Coronary artery (tissue), 2 donors: ENCODE measurements around the gene RITA1.
"Not testable (repeated sequence)": the region's sequence is repeated elsewhere in the genome, so short reads cannot be mapped to it uniquely, and the experiment has no call there.

ENCODE experiments used
- DNase-seq: peaks from one replicate; pipeline ENCODE4 v3.0.0-alpha.2; 2017; ENCODE audit warnings: low spot score
- H3K27ac ChIP-seq, 2 donors: fragments of 200-600 bp; sonication (generic); one replicate each; pipeline ENCODE4 v1.5.1; 2016 to 2019
- H3K4me3 ChIP-seq: fragments of 200-600 bp; sonication (generic); 2 replicates; pipeline ENCODE4 v1.5.1; 2016; ENCODE audit warnings: mild to moderate bottlenecking, moderate library complexity
- CTCF ChIP-seq: fragments of 200-600 bp; sonication (generic); IDR thresholded peaks from one replicate; pipeline ENCODE4 v1.5.1; 2019; ENCODE audit warnings: antibody characterized with exemption

The RITA1 gene

GRCh38 chr12:113140706-113141105, 44.8 kb upstream of the RITA1 start:
- Histone ChIP-seq H3K4me3 (no peak overlapping the region), H3K27ac (no peak overlapping the region)
- TF ChIP-seq CTCF, result no peak
- DNase-seq, result no peak

GRCh38 chr12:113141716-113142115, 43.8 kb upstream of the RITA1 start:
- H3K4me3 ChIP-seq, DNase-seq: not testable (repeated sequence)
- peak overlapping the region in 1 of 2 donors; percentile 65 for H3K27ac ChIP-seq

- TF ChIP-seq CTCF, result no peak
- peak overlapping the region in 1 of 2 donors; percentile 65 for H3K27ac ChIP-seq
- DNase-seq, result no peak
Observed at GRCh38 chr12:113142173-113142885, 43.2 kb upstream of the RITA1 start.

GRCh38 chr12:113142886-113143332, 42.6 kb upstream of the RITA1 start:
- DNase-seq, result no peak
- H3K27ac ChIP-seq, result peak overlapping the region in 1 of 2 donors; percentile 65
- no peak overlapping the region for H3K4me3 ChIP-seq
- no peak for TF ChIP-seq CTCF

More at GRCh38 chr12:113142173-113142885, 43.2 kb upstream of the RITA1 start:
- H3K4me3 ChIP-seq, result no peak overlapping the region

GRCh38 chr12:113143959-113144358, 41.6 kb upstream of the RITA1 start:
- no peak overlapping the region for H3K27ac ChIP-seq
- no peak for TF ChIP-seq CTCF
- no peak for DNase-seq
- H3K4me3 ChIP-seq, result no peak overlapping the region

GRCh38 chr12:113144806-113145205, 40.7 kb upstream of the RITA1 start:
- Histone ChIP-seq H3K27ac (no peak overlapping the region), H3K4me3 (no peak overlapping the region)
- no peak for TF ChIP-seq CTCF
- no peak for DNase-seq

GRCh38 chr12:113145720-113146551, 39.6 kb upstream of the RITA1 start:
- TF ChIP-seq CTCF, result no peak
- no peak for DNase-seq
- no peak overlapping the region for H3K4me3 ChIP-seq
- no peak overlapping the region for H3K27ac ChIP-seq
